ENCODE data around the gene VDAC2.

VDAC2 gene

DNA sequence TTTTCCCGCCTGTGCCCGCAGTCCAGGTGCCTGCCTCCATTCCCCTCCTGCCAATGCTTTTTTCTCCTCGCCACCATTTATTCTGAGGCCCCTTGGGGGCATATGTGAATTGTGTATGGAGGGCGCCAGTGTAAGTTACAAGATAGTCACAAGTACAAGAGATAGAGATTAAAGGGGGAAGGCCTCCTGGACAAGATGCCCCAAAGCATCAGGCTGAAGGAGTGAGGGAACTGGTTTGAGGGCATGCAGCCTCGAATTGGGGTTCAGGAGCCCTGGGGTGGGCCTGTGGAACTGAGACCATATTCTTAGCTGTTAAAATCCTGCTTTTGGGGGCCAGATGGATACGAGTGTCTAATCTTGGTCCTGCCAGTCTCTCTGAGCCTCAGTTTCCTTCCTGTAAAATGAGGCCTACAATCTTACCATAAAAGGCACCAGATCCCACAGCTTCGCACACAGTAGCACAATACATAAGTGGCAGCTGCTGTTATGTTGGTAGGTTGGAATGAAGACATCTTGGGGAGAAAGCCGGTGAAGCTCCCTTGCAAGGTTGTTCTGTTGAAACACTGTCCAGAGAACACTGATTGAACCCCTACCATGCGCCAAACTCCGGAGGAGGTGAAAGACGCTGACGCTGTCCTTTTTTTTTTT is 25.7 kb downstream of the VDAC2 start:
- Histone ChIP-seq H3K9ac (ENCODE audit: low read length) (no peak overlapping the region), H3K79me1 (ENCODE audit: low read length) (peaks cover 16% of the 10 kb centered on the region), H2BK5ac (ENCODE audit: low read depth, low read length, poor library complexity) (no peak overlapping the region), H3K27ac (ENCODE audit: low read depth, low read length) (no peak overlapping the region), H3K4me1 (ENCODE audit: control insufficient read depth in 1 of 2, insufficient read depth in 2 of 2, low read length in 2 of 2) (peaks cover 9 to 20% of the 10 kb centered on the region in 2 experiments), H3K79me2 (ENCODE audit: control insufficient read depth, insufficient read depth, low read length, poor library complexity) (peaks cover 6% of the 10 kb centered on the region), H3K4me2 (ENCODE audit: low read length) (peak overlapping the region; percentile 99), H2BK120ac (ENCODE audit: insufficient read depth, low read length, poor library complexity) (no peak overlapping the region), H3K4me3 (ENCODE audit: low read depth, low read length) (no peak overlapping the region), H3K4ac (ENCODE audit: low read depth, low read length) (no peak overlapping the region), H3K27me3 (ENCODE audit: insufficient read depth, low read length) (no peaks in the 10 kb centered on the region), H2AFZ (ENCODE audit: insufficient read depth, low read length, poor library complexity) (no peak overlapping the region), H3K14ac (ENCODE audit: low read length) (no peak overlapping the region), H4K91ac (ENCODE audit: low read depth, low read length) (no peak overlapping the region), H2BK12ac (ENCODE audit: low read length) (peak overlapping the region; percentile 10), H3K9me3 (ENCODE audit: insufficient read depth, low read depth, low read length) (no peaks in the 10 kb centered on the region), H3K23ac (ENCODE audit: low read length) (no peak overlapping the region), H4K8ac (ENCODE audit: low read depth, low read length) (peak overlapping the region; percentile 8), H4K12ac (ENCODE audit: low read depth, low read length) (no peak overlapping the region), H2AK5ac (ENCODE audit: low read length) (no peak overlapping the region), H3K36me3 (ENCODE audit: control insufficient read depth in 1 of 2, insufficient read depth in 2 of 2, low read length in 2 of 2) (peaks cover 5 to 21% of the 10 kb centered on the region in 2 experiments), H3K18ac (ENCODE audit: low read length) (no peak overlapping the region)
- DNase-seq = no peak
- WGBS (ENCODE audit: extremely low coverage, insufficient coverage, insufficient read length) = no CpG with 5 or more reads among the region's 12 CpGs

DNA sequence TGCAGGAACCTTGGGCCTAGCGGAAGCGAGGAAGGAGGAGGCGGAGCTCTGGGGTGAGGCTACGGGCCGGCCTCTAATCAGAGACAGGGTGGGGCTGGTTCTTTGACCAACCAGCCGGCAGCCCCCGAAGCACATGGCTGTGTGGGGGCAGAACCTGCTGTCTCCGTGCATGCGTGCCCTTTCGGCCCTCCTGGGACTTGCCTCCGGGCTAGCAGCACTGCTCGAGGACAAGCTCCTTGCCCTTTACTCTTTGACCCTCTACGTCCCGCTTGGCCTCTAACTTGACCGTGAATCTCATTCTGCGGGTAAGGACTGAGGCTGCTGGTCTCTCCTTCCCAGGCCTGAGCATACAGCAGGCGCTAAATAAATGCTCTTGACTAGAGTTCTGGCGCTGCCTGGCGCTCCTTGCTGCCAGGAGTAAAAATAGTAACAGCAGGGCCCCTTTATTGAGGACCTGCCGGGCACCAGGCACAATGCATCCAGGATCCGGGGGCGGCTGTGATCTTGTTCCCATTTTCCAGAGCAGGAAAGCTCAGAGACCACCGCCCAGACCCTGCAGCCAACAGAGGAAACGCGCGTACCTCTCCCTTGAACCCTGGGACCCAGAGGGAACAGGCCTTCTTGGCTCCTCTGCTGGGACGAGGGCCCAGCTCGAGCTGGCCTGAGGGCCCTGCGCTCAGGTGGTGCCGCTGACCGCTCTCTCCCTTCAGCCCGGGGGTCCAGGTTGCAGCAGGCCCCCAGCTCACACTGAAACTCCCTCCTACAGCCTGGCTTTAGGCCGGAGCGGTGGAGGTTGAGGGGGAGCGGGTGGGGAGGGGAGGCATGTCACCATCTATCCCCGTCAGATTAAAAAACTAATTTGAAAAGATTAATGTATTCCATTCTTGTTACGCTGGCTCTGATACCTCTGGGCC is 27.8 kb downstream of the VDAC2 start:
- Histone ChIP-seq H3K4me2 (ENCODE audit: low read length) (no peak overlapping the region), H4K8ac (ENCODE audit: low read depth, low read length) (no peak overlapping the region), H3K9ac (ENCODE audit: low read length) (no peak overlapping the region), H3K23ac (ENCODE audit: low read length) (no peak overlapping the region), H4K12ac (ENCODE audit: low read depth, low read length) (no peak overlapping the region), H3K36me3 (ENCODE audit: control insufficient read depth in 1 of 2, insufficient read depth in 2 of 2, low read length in 2 of 2) (no peaks in the 10 kb centered on the region), H2BK5ac (ENCODE audit: low read depth, low read length, poor library complexity) (no peak overlapping the region), H2AK5ac (ENCODE audit: low read length) (no peak overlapping the region), H2BK12ac (ENCODE audit: low read length) (no peak overlapping the region), H3K4me1 (ENCODE audit: control insufficient read depth in 1 of 2, insufficient read depth in 2 of 2, low read length in 2 of 2) (peaks cover 3 to 12% of the 10 kb centered on the region in 2 experiments), H3K4me3 (ENCODE audit: low read depth, low read length) (no peak overlapping the region), H3K79me1 (ENCODE audit: low read length) (peaks cover 16% of the 10 kb centered on the region), H3K27me3 (ENCODE audit: insufficient read depth, low read length) (no peaks in the 10 kb centered on the region), H3K79me2 (ENCODE audit: control insufficient read depth, insufficient read depth, low read length, poor library complexity) (peaks cover 6% of the 10 kb centered on the region), H3K27ac (ENCODE audit: low read depth, low read length) (no peak overlapping the region), H2AFZ (ENCODE audit: insufficient read depth, low read length, poor library complexity) (no peak overlapping the region), H3K4ac (ENCODE audit: low read depth, low read length) (no peak overlapping the region), H3K14ac (ENCODE audit: low read length) (no peak overlapping the region), H2BK120ac (ENCODE audit: insufficient read depth, low read length, poor library complexity) (no peak overlapping the region), H4K91ac (ENCODE audit: low read depth, low read length) (no peak overlapping the region), H3K18ac (ENCODE audit: low read length) (no peak overlapping the region), H3K9me3 (ENCODE audit: insufficient read depth, low read depth, low read length) (no peaks in the 10 kb centered on the region)
- DNase-seq = no peak
- WGBS (ENCODE audit: extremely low coverage, insufficient coverage, insufficient read length) = no CpG with 5 or more reads among the region's 37 CpGs

DNA sequence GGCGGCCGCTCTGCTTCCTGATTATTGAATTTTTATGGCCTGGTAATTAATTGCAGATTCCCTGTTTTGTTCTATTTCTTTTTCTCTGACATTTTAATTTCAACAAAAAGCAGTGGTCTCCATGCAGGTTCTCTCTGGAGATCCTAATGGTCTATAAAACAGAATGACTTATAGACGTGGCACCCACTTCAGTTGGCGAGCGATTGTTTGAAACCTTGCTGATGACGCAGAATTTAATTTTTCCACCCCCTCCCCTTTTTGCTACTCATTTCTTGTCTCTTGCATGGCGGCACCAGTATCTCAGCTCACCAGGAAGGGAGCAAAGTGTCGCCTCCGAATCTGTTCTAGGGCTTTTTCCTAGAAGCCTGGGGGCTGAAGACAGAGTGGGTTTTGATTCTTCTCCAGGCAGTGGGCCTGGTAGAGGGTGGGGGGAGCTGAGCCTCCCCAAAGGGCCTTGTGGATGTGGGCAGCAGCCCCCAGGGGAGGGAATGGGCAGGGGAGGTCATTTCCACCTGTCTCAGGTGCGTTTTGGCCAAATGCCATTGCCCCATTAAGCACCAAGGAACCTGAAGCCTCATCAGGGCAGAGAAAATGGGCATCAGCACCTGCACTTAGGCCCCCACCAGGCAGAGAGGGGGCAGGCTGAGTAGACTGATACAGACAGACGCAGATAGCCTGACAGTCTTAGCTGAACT is 28.6 kb downstream of the VDAC2 start:
- no peak overlapping the region for H3K23ac ChIP-seq (ENCODE audit: low read length)
- H2AFZ ChIP-seq (ENCODE audit: insufficient read depth, low read length, poor library complexity) = no peak overlapping the region
- no peak overlapping the region for H3K4me3 ChIP-seq (ENCODE audit: low read depth, low read length)
- H4K91ac ChIP-seq (ENCODE audit: low read depth, low read length) = no peak overlapping the region
- WGBS (ENCODE audit: extremely low coverage, insufficient coverage, insufficient read length) = no CpG with 5 or more reads among the region's 11 CpGs
- H4K8ac ChIP-seq (ENCODE audit: low read depth, low read length) = no peak overlapping the region
- DNase-seq = no peak
- H2BK12ac ChIP-seq (ENCODE audit: low read length) = no peak overlapping the region
- no peak overlapping the region for H3K14ac ChIP-seq (ENCODE audit: low read length)
- H3K9me3 ChIP-seq (ENCODE audit: insufficient read depth, low read depth, low read length) = no peaks in the 10 kb centered on the region
- no peak overlapping the region for H2BK5ac ChIP-seq (ENCODE audit: low read depth, low read length, poor library complexity)
- H3K27me3 ChIP-seq (ENCODE audit: insufficient read depth, low read length) = no peaks in the 10 kb centered on the region
- H2BK120ac ChIP-seq (ENCODE audit: insufficient read depth, low read length, poor library complexity) = no peak overlapping the region
- H3K4me2 ChIP-seq (ENCODE audit: low read length) = no peak overlapping the region
- H3K79me2 ChIP-seq (ENCODE audit: control insufficient read depth, insufficient read depth, low read length, poor library complexity) = peaks cover 3% of the 10 kb centered on the region
- peaks cover 12% of the 10 kb centered on the region for H3K79me1 ChIP-seq (ENCODE audit: low read length)
- H4K12ac ChIP-seq (ENCODE audit: low read depth, low read length) = no peak overlapping the region
- peaks cover 0 to 6% of the 10 kb centered on the region in 2 experiments for H3K4me1 ChIP-seq (ENCODE audit: control insufficient read depth in 1 of 2, insufficient read depth in 2 of 2, low read length in 2 of 2)
- H3K18ac ChIP-seq (ENCODE audit: low read length) = no peak overlapping the region
- H2AK5ac ChIP-seq (ENCODE audit: low read length) = no peak overlapping the region
- no peak overlapping the region for H3K9ac ChIP-seq (ENCODE audit: low read length)
- H3K27ac ChIP-seq (ENCODE audit: low read depth, low read length) = no peak overlapping the region
- no peak overlapping the region for H3K4ac ChIP-seq (ENCODE audit: low read depth, low read length)
- H3K36me3 ChIP-seq (ENCODE audit: control insufficient read depth in 1 of 2, insufficient read depth in 2 of 2, low read length in 2 of 2) = no peaks in the 10 kb centered on the region

- Histone ChIP-seq H3K4me3 (ENCODE audit: low read depth, low read length) (no peak overlapping the region), H3K14ac (ENCODE audit: low read length) (no peak overlapping the region), H3K79me2 (ENCODE audit: control insufficient read depth, insufficient read depth, low read length, poor library complexity) (no peaks in the 10 kb centered on the region), H3K9ac (ENCODE audit: low read length) (no peak overlapping the region), H3K4me1 (ENCODE audit: control insufficient read depth in 1 of 2, insufficient read depth in 2 of 2, low read length in 2 of 2) (peaks cover 0 to 6% of the 10 kb centered on the region in 2 experiments), H4K12ac (ENCODE audit: low read depth, low read length) (no peak overlapping the region), H3K23ac (ENCODE audit: low read length) (no peak overlapping the region), H4K8ac (ENCODE audit: low read depth, low read length) (no peak overlapping the region), H2BK5ac (ENCODE audit: low read depth, low read length, poor library complexity) (no peak overlapping the region), H3K27me3 (ENCODE audit: insufficient read depth, low read length) (no peaks in the 10 kb centered on the region), H3K79me1 (ENCODE audit: low read length) (peaks cover under 1% of the 10 kb centered on the region), H3K4ac (ENCODE audit: low read depth, low read length) (no peak overlapping the region), H2BK12ac (ENCODE audit: low read length) (no peak overlapping the region), H3K36me3 (ENCODE audit: control insufficient read depth in 1 of 2, insufficient read depth in 2 of 2, low read length in 2 of 2) (no peaks in the 10 kb centered on the region), H2AK5ac (ENCODE audit: low read length) (no peak overlapping the region), H3K18ac (ENCODE audit: low read length) (no peak overlapping the region), H2AFZ (ENCODE audit: insufficient read depth, low read length, poor library complexity) (no peak overlapping the region), H3K27ac (ENCODE audit: low read depth, low read length) (no peak overlapping the region), H2BK120ac (ENCODE audit: insufficient read depth, low read length, poor library complexity) (no peak overlapping the region), H4K91ac (ENCODE audit: low read depth, low read length) (no peak overlapping the region), H3K9me3 (ENCODE audit: insufficient read depth, low read depth, low read length) (no peaks in the 10 kb centered on the region), H3K4me2 (ENCODE audit: low read length) (no peak overlapping the region)
- no CpG with 5 or more reads among the region's 12 CpGs for WGBS (ENCODE audit: extremely low coverage, insufficient coverage, insufficient read length)
- no peak for DNase-seq
Observed at GRCh38 chr10:75240329-75241076, 29.9 kb downstream of the VDAC2 start.
